Astrocyte of the spinal cord (primary cell): Measurements from ENCODE around the gene DLG5.

Experiments
- DNase-seq: peaks from one replicate; pipeline ENCODE4 v3.0.0; 2011; ENCODE audit warnings: low read depth, low spot score
- H3K4me3 ChIP-seq: 2 replicates; pipeline ENCODE4 v1.5.1; 2011; ENCODE audit warnings: low read depth, mild to moderate bottlenecking, low read length, moderate library complexity
- CTCF ChIP-seq: IDR thresholded peaks from 2 replicates; pipeline ENCODE4 v1.5.1; 2012; ENCODE audit warnings: low read depth, mild to moderate bottlenecking, low read length, inconsistent platforms
- in situ Hi-C: cut with HindIII; loops from 2 replicates; pipeline ENCODE4 v1.10.0; 2017; ENCODE audit warnings: low sequenced_read_pairs

The DLG5 gene, protein sequence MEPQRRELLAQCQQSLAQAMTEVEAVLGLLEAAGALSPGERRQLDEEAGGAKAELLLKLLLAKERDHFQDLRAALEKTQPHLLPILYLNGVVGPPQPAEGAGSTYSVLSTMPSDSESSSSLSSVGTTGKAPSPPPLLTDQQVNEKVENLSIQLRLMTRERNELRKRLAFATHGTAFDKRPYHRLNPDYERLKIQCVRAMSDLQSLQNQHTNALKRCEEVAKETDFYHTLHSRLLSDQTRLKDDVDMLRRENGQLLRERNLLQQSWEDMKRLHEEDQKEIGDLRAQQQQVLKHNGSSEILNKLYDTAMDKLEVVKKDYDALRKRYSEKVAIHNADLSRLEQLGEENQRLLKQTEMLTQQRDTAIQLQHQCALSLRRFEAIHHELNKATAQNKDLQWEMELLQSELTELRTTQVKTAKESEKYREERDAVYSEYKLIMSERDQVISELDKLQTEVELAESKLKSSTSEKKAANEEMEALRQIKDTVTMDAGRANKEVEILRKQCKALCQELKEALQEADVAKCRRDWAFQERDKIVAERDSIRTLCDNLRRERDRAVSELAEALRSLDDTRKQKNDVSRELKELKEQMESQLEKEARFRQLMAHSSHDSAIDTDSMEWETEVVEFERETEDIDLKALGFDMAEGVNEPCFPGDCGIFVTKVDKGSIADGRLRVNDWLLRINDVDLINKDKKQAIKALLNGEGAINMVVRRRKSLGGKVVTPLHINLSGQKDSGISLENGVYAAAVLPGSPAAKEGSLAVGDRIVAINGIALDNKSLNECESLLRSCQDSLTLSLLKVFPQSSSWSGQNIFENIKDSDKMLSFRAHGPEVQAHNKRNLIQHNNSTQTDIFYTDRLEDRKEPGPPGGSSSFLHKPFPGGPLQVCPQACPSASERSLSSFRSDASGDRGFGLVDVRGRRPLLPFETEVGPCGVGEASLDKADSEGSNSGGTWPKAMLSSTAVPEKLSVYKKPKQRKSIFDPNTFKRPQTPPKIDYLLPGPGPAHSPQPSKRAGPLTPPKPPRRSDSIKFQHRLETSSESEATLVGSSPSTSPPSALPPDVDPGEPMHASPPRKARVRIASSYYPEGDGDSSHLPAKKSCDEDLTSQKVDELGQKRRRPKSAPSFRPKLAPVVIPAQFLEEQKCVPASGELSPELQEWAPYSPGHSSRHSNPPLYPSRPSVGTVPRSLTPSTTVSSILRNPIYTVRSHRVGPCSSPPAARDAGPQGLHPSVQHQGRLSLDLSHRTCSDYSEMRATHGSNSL (N-terminal part only)

DNA sequence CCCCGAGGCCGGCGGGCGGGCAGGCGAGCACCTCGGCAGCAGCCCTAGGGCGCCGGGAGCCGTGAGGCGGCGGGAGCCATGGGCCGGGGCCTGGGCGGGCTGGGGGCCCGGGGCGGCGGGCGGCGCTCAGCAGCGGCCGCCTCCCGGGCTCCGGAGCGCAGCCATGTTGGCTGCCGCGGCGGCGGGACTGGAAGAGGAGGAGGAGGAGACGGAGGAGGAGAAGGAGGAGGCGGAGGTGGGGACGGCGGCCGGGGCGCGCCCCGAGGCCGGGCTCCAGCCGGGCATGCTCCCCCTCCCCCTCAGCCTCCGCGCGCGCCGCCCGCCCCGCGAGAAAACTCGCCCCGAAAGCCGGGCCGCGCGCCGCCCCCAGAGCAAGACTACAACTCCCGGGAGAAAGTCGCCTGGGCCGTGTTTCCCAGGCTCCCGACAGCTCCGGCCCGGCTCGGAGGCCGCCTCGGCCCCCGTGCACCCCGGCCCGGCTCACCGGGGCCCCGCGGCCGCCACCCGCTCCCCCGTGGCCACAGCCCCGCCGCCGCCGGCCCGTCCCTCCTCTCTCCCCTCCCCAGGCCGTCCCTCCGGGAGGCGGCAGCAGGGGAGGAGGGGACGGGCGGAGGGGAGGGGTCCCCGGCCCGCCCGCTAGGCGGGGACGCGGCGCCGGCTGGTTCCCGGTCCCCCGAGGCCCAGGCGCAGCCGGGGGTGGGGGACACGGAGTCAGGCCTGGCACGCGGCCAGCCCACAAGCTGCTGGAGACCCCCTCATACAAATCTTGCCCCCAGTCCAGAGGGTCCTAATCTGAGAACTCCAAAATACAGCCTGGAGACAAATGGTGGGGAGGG lies at the start of gene DLG5:
Gene DLG5 (minus strand): TSS at position 190 of the 836 bp plus-strand sequence. CDS start 235 bp downstream, outside the sequence.
- no peak for TF ChIP-seq CTCF
- H3K4me3 ChIP-seq, result peak within 1 kb of the TSS; percentile 69
- in situ Hi-C loops, result no loop called here
- peak; percentile 25 for DNase-seq

DNA sequence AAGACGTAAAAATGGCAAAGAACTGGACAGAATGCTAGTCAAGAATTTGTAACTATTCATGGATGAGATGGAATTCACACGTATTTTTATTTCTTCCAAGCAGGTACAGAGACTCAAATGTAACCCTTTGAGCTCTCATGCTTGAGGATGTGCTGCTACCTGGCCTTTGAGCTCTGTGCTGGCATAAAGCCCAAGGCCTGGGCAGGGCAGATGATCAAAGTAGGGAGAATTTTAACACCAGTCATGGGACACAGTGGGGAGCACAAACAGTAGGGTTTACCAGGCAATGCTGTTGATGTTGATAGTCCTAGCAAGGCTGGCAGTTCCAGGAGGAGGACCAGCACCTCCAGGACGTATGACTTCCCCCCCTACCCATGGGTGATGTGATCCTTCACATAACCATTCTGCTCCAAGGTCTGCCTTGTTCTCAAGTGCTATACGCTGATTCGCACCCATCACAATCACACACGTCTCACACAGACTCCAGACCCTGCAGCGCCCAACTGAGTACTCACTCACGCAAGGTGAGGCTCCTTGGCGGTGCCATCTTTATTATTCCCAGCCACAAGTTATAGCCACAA lies 48.6 kb upstream of the DLG5 start:
- DNase-seq, result no peak
- H3K4me3 ChIP-seq, result no peak overlapping the region
- TF ChIP-seq CTCF, result no peak
- in situ Hi-C loops, result no loop called here

- no peak overlapping the region for H3K4me3 ChIP-seq
- peak; percentile 63 for DNase-seq
- in situ Hi-C loops, result no loop called here
- TF ChIP-seq CTCF, result peak; percentile 57
These were observed 48.0 kb upstream of the DLG5 start for GRCh38 chr10:77974396-77975074.

DNA sequence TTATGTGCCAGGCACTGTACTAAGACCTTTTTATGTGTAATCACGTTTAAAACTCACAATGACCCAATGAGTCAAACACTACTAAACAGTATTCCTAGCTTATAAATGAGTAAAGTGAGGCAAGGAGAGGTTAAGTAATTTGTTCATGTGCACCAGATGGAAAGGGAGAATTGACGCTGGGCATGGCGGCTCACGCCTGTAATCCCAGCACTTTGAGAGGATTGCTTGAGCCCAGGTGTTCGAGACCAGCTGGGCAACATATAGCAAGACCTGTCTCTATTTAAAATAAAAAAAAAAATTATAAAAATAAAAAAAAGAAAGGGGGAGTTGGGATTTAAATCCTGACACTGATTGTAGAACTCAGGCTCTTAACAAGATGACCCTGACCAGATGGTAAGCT lies 46.7 kb upstream of the DLG5 start:
- no peak for TF ChIP-seq CTCF
- in situ Hi-C loops, result no loop called here
- no peak for DNase-seq
- H3K4me3 ChIP-seq, result no peak overlapping the region

- in situ Hi-C loops, result no loop called here
- TF ChIP-seq CTCF, result no peak
- no peak for DNase-seq
- no peak overlapping the region for H3K4me3 ChIP-seq
These were observed 45.6 kb upstream of the DLG5 start for GRCh38 chr10:77972148-77972547.
